H1 (cell line): ENCODE results near the gene SPIB. TPM values are rescaled to one million over a fixed set of nuclear protein-coding genes. Genes with fewer than 3 reads are reported as not detected.

Experiments
- CTCF ChIA-PET: fragments of 300-600 bp; sonication (Branson Sonifier 250); formaldehyde crosslinking; loops from one replicate; lab custom pipeline; 2021; ENCODE audit not compliant: partially characterized antibody; lab: Charles Lee
- POLR2A ChIA-PET: fragments of 300-600 bp; sonication (Branson Sonifier 250); formaldehyde crosslinking; loops from one replicate; lab custom pipeline; 2021; ENCODE audit warnings: inconsistent platforms; ENCODE audit not compliant: partially characterized antibody; lab: Charles Lee
- DNase-seq, 2 experiments: peaks; one replicate each; pipeline versions ENCODE4 v3.0.0 to v3.0.0-alpha.2; 2010 to 2022; ENCODE audit warnings: low spot score in 2 of 2, low read depth in 1 of 2, mixed read lengths in 1 of 2
- FAIRE-seq: peaks from 2 replicates; lab custom pipeline; 2011; peaks lifted over from hg19 to GRCh38; lab: Jason Lieb, UNC
- H2AFZ ChIP-seq: 2 replicates; pipeline ENCODE4 v1.8.1; 2012; ENCODE audit warnings: low read length, inconsistent platforms
- H2AK5ac ChIP-seq: 2 replicates; pipeline ENCODE4 v1.6.1; 2013; ENCODE audit warnings: low read depth, low read length
- H2BK120ac ChIP-seq: replicated peaks from 2 replicates; pipeline ENCODE3; 2013; ENCODE audit warnings: low read depth, low read length, inconsistent platforms
- H2BK12ac ChIP-seq: 2 replicates; pipeline ENCODE4 v1.6.1; 2013; ENCODE audit warnings: low read depth, low read length
- H2BK15ac ChIP-seq: 2 replicates; pipeline ENCODE4 v1.6.1; 2013; ENCODE audit warnings: low read length
- H2BK20ac ChIP-seq: 2 replicates; pipeline ENCODE4 v1.6.1; 2013; ENCODE audit warnings: low read length
- H2BK5ac ChIP-seq: 2 replicates; pipeline ENCODE4 v1.6.1; 2013; ENCODE audit warnings: low read depth, low read length
- H3K14ac ChIP-seq: 2 replicates; pipeline ENCODE4 v1.6.1; 2013; ENCODE audit warnings: inconsistent platforms; ENCODE audit not compliant: insufficient read length
- H3K18ac ChIP-seq: 2 replicates; pipeline ENCODE4 v1.6.1; 2013; ENCODE audit warnings: low read length; ENCODE audit errors: extremely low read depth
- H3K23ac ChIP-seq: 2 replicates; pipeline ENCODE4 v1.6.1; 2013; ENCODE audit warnings: inconsistent platforms; ENCODE audit not compliant: insufficient read length
- H3K23me2 ChIP-seq: 2 replicates; pipeline ENCODE4 v1.6.1; 2013; ENCODE audit warnings: low read depth, low read length
- H3K27ac ChIP-seq: 2 replicates; pipeline ENCODE4 v1.6.1; 2011; ENCODE audit warnings: low read depth, low read length, inconsistent platforms
- H3K27me3 ChIP-seq, 4 experiments: replicated peaks in 1 of 4; 1 replicate in 1 of 4; 2 replicates in 3 of 4; pipeline versions ENCODE4 v1.6.1 to v1.8.1; 2011 to 2013; ENCODE audit warnings: low read length in 3 of 4, mild to moderate bottlenecking in 3 of 4, inconsistent platforms in 2 of 4, mixed read lengths in 2 of 4, moderate library complexity in 1 of 4; ENCODE audit not compliant: control insufficient read depth in 3 of 4, insufficient read depth in 3 of 4; ENCODE audit errors: extremely low read depth in 1 of 4
- H3K36me3 ChIP-seq, 4 experiments: 2 replicates each; pipeline versions ENCODE4 v1.6.1 to v1.8.1; 2011 to 2013; ENCODE audit warnings: mild to moderate bottlenecking in 4 of 4, low read length in 3 of 4, moderate library complexity in 2 of 4, control low read depth in 1 of 4, inconsistent platforms in 1 of 4; ENCODE audit not compliant: insufficient read depth in 4 of 4, control insufficient read depth in 2 of 4
- H3K4ac ChIP-seq: replicated peaks from 2 replicates; pipeline ENCODE3; 2013; ENCODE audit warnings: low read length, low read depth, mixed read lengths, inconsistent platforms; ENCODE audit not compliant: insufficient read length
- H3K4me1 ChIP-seq, 4 experiments: replicated peaks in 1 of 4; 1 replicate in 1 of 4; 2 replicates in 3 of 4; pipeline versions ENCODE4 v1.6.1 to v1.8.1; 2011 to 2013; ENCODE audit warnings: low read length in 3 of 4, inconsistent platforms in 2 of 4, mixed read lengths in 1 of 4; ENCODE audit not compliant: insufficient read depth in 4 of 4, control insufficient read depth in 3 of 4
- H3K4me2 ChIP-seq, 2 experiments: 2 replicates each; pipeline versions ENCODE4 v1.6.1 to v1.8.1; 2011 to 2013; ENCODE audit warnings: low read depth in 2 of 2, low read length in 2 of 2, control low read depth in 1 of 2, inconsistent platforms in 1 of 2, mild to moderate bottlenecking in 1 of 2; ENCODE audit not compliant: insufficient read depth in 1 of 2
- H3K4me3 ChIP-seq, 4 experiments: fragments of 200-600, 300-600 bp in 1 of 4; sonication (generic), shearing (Covaris generic), sonication (Bioruptor Twin) in 1 of 4; 2 replicates each; pipeline versions ENCODE4 v1.5.1 to v1.8.1; 2011 to 2016; ENCODE audit warnings: low read length in 4 of 4, low read depth in 3 of 4, control low read depth in 2 of 4, inconsistent platforms in 2 of 4, mild to moderate bottlenecking in 2 of 4, mixed read lengths in 1 of 4, moderate library complexity in 1 of 4; ENCODE audit not compliant: insufficient read depth in 2 of 4; ENCODE audit errors: extremely low read depth in 1 of 4
- H3K56ac ChIP-seq: replicated peaks from 2 replicates; pipeline ENCODE3; 2013; ENCODE audit warnings: low read depth, mild to moderate bottlenecking, mixed read lengths, low read length, inconsistent platforms; ENCODE audit not compliant: insufficient read length
- H3K79me1 ChIP-seq: 2 replicates; pipeline ENCODE4 v1.6.1; 2013; ENCODE audit warnings: low read depth, low read length, control low read depth
- H3K79me2 ChIP-seq, 2 experiments: 2 replicates each; pipeline versions ENCODE4 v1.6.1 to v1.8.1; 2012 to 2013; ENCODE audit warnings: low read length in 2 of 2, mild to moderate bottlenecking in 2 of 2, inconsistent platforms in 1 of 2; ENCODE audit not compliant: insufficient read depth in 2 of 2, control insufficient read depth in 1 of 2
- H3K9ac ChIP-seq, 4 experiments: replicated peaks in 1 of 4; 1 replicate in 1 of 4; 2 replicates in 3 of 4; pipeline versions ENCODE4 v1.6.1 to v1.8.1; 2011 to 2013; ENCODE audit warnings: low read depth in 3 of 4, low read length in 3 of 4, control low read depth in 2 of 4, mild to moderate bottlenecking in 2 of 4, moderate library complexity in 2 of 4, inconsistent platforms in 1 of 4; ENCODE audit errors: extremely low read depth in 1 of 4
- H3K9me3 ChIP-seq, 2 experiments: 2 replicates each; pipeline versions ENCODE4 v1.6.1 to v1.8.1; 2012 to 2013; ENCODE audit warnings: mild to moderate bottlenecking in 2 of 2, moderate library complexity in 2 of 2, control low read depth in 1 of 2, inconsistent platforms in 1 of 2, low read depth in 1 of 2, low read length in 1 of 2, mixed read lengths in 1 of 2; ENCODE audit not compliant: insufficient read depth in 2 of 2
- H4K20me1 ChIP-seq, 2 experiments: replicated peaks in 1 of 2; 2 replicates each; pipeline versions ENCODE3 to v1.8.1; 2011 to 2013; ENCODE audit warnings: inconsistent platforms in 2 of 2, low read length in 2 of 2, mild to moderate bottlenecking in 1 of 2; ENCODE audit not compliant: insufficient read depth in 2 of 2, control insufficient read depth in 1 of 2
- H4K5ac ChIP-seq: 2 replicates; pipeline ENCODE4 v1.6.1; 2013; ENCODE audit warnings: low read length, low read depth, mixed read lengths, inconsistent platforms; ENCODE audit not compliant: insufficient read length
- H4K8ac ChIP-seq: 2 replicates; pipeline ENCODE4 v1.8.0; 2013; ENCODE audit warnings: mild to moderate bottlenecking, moderate library complexity, low read length, inconsistent platforms; ENCODE audit not compliant: insufficient read depth; ENCODE audit errors: extremely low read depth
- H4K91ac ChIP-seq: replicated peaks from 2 replicates; pipeline ENCODE3; 2013; ENCODE audit warnings: low read length, mixed read lengths, inconsistent platforms; ENCODE audit not compliant: insufficient read length
- NANOG ChIP-seq: IDR thresholded peaks from 2 replicates; pipeline ENCODE4 v1.6.1; 2011; ENCODE audit warnings: low read length, low read depth, mild to moderate bottlenecking, inconsistent platforms; ENCODE audit not compliant: insufficient read depth, poor library complexity, severe bottlenecking
- POLR2A ChIP-seq, 2 experiments: IDR thresholded peaks; 1 replicate in 1 of 2; 2 replicates in 1 of 2; pipeline ENCODE4 v1.6.1; 2011; ENCODE audit warnings: low read depth in 2 of 2, low read length in 2 of 2, mild to moderate bottlenecking in 2 of 2; ENCODE audit errors: control extremely low read depth in 1 of 2
- SAP30 ChIP-seq: fragments of 300-600 bp; sonication (generic); IDR thresholded peaks from 2 replicates; pipeline ENCODE4 v1.7.1; 2012; ENCODE audit warnings: low read length, moderate library complexity, mild to moderate bottlenecking, inconsistent platforms; ENCODE audit not compliant: insufficient read depth, insufficient replicate concordance
- SIRT6 ChIP-seq: IDR thresholded peaks from one replicate; pipeline ENCODE4 v1.7.1; 2012; ENCODE audit warnings: low read length, inconsistent platforms
- WGBS, 2 experiments: shearing (Covaris generic) in 1 of 2; methylation state at CpG; one replicate each; pipeline versions ENCODE4 v1.1.6 to v1.1.7; 2013 to 2015; ENCODE audit warnings: low lambda C conversion rate in 2 of 2, mixed read lengths in 2 of 2, inconsistent platforms in 1 of 2, low coverage in 1 of 2, missing lambda C conversion rate in 1 of 2; ENCODE audit not compliant: insufficient replicate concordance in 2 of 2, insufficient coverage in 1 of 2, insufficient read length in 1 of 2; ENCODE audit errors: extremely low coverage in 1 of 2, missing lambda C conversion rate in 1 of 2; 5-methylcytosine and 5-hydroxymethylcytosine counted together
- polyA plus RNA-seq, 7 experiments: library from polyadenylated mRNA; depleted of rRNA in 3 of 7; stranded (reverse) in 5 of 7; unstranded in 2 of 7; fragments of >200 nt in 5 of 7; fragments of 200-250 nt in 2 of 7; gene quantifications; 1 replicate in 5 of 7; 2 replicates in 1 of 7; 4 replicates in 1 of 7; pipeline versions ENCODE4 v1.2.1 to v1.2.3, GENCODE V29; 2011 to 2013; ENCODE audit warnings: missing spikeins in 2 of 7, mixed read lengths in 2 of 7
- total RNA-seq: library from RNA; stranded (reverse); fragmentation: NEBNext Ultra II Directional; extraction: Animal tissue kit (Norgen Biotek cat#: 25700); gene quantifications from 2 replicates; pipeline ENCODE4 v1.2.1, GENCODE V29; 2021
- TF ChIP-seq, protein P1 (sequence below): IDR thresholded peaks from 2 replicates; pipeline ENCODE4 v1.6.1; 2011; ENCODE audit warnings: low read depth, mild to moderate bottlenecking, low read length; ENCODE audit not compliant: insufficient read depth

SPIB gene
- total and polyA plus RNA-seq, 2 of the 8 experiments (the other 6 are each of a cell fraction or from before 2014, with no cell fraction given): 11.1 to 17.4 TPM

GRCh38 chr19:50415661-50416033 lies 3.1 kb upstream of the SPIB start:
- Histone ChIP-seq H3K79me1 (no peaks in the 10 kb centered on the region), H3K79me2 (no peaks in the 10 kb centered on the region), H3K4me1 (peaks cover 0 to 20% (median 12%) of the 10 kb centered on the region in 4 experiments; a peak in 6 of 7 replicates), H3K36me3 (peaks cover 0 to 9% (median 0%) of the 10 kb centered on the region in 4 experiments; a peak in 2 of 8 replicates), H4K5ac (no peak overlapping the region), H3K56ac (no peak overlapping the region), H3K23me2 (peaks cover 12% of the 10 kb centered on the region; the same call in 1 of the 2 replicates), H2AFZ (no peak overlapping the region), H2BK15ac (no peak overlapping the region), H3K9me3 (no peaks in the 10 kb centered on the region), H3K18ac (no peak overlapping the region), H3K4me3 (no peak overlapping the region), H2BK5ac (no peak overlapping the region), H4K20me1 (peaks cover 0 to 8% of the 10 kb centered on the region in 2 experiments), H4K8ac (no peak overlapping the region), H3K27me3 (peaks cover 0 to 2% (median 0%) of the 10 kb centered on the region in 4 experiments; a peak in 1 of 7 replicates), H3K4ac (no peak overlapping the region), H3K27ac (no peak overlapping the region), H3K4me2 (no peak overlapping the region), H2AK5ac (no peak overlapping the region), H3K9ac (no peak overlapping the region), H3K14ac (no peak overlapping the region), H2BK12ac (no peak overlapping the region), H4K91ac (no peak overlapping the region), H2BK120ac (no peak overlapping the region), H2BK20ac (no peak overlapping the region), H3K23ac (no peak overlapping the region)
- FAIRE-seq (no peak), DNase-seq (no peak)
- ChIA-PET CTCF (interaction anchor here (0.6 to 3.2 kb wide), 11 partner anchors 9 to 63 kb away, joined by 3 to 22 read pairs (median 7); no protein-coding TSS in a partner anchor), POLR2A (interaction anchor here (0.5 to 2.4 kb wide), 10 partner anchors 10 to 100 kb away, joined by 3 to 15 read pairs (median 4); partner anchors contain the start of gene POLD1)
- TF ChIP-seq POLR2A (IDR thresholded peaks at IDR 0.05; ENCODE audit: control extremely low read depth in 1 of 2, low read depth in 2 of 2, low read length in 2 of 2): no peak
- no peak for TF ChIP-seq NANOG
- TF ChIP-seq, protein P1, sequence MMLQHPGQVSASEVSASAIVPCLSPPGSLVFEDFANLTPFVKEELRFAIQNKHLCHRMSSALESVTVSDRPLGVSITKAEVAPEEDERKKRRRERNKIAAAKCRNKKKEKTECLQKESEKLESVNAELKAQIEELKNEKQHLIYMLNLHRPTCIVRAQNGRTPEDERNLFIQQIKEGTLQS: no peak
- TF ChIP-seq SIRT6: no peak
- TF ChIP-seq SAP30: no peak
- 100% methylated on average over 2 of the region's 22 CpGs; no CpG with 5 or more reads in 1 of the 2 experiments for WGBS, 2 experiments
